ENCODE results near the gene KMT2B.
"Not testable (repeated sequence)": the region's sequence is repeated elsewhere in the genome, so short reads cannot be mapped to it uniquely, and the experiment has no call there.

KMT2B gene

GRCh38 chr19:35756377-35757230, 38.8 kb downstream of the KMT2B start, which contains the start of gene HSPB6:
TSS of gene HSPB6 (minus strand) at chr19:35757029. CDS start at chr19:35757008, 21 bp downstream.
- in situ Hi-C loops (cut with MboI; ENCODE audit: low sequenced_read_pairs): no loop called here

DNA sequence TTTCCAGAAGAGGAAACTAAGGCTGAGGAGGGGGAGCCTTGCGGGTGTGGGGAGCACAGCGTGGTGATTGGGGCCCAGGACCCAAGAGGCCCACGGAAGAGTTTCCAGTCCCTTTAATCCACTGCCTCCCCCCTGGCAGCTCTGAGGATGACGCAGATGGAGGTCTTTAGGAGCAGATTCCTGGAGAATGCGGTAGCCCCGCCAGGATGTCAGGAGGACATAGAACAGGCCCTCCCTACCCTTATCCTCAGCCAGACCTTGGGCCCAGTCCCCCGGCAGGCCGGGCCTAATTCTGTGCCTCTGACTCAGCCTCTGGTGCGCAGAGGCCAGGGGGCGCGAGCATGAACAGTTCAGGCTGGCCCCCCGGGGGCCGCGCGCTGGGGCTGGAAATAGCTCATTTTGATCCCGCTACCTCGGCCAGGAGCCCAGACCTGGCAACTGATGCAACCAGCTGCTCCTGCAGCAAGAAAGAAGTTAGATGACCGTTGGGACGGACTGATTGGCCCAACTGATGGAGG, 39.5 kb downstream of the KMT2B start:
- in situ Hi-C loops (cut with MboI; ENCODE audit: low sequenced_read_pairs): no loop called here

- in situ Hi-C loops (cut with MboI; ENCODE audit: low sequenced_read_pairs): no loop called here
Observed at GRCh38 chr19:35757749-35758608, 40.2 kb downstream of the KMT2B start, which contains the start of gene PROSER3. TSS of gene PROSER3 (plus strand) at chr19:35758176. CDS start at chr19:35758216, 40 bp downstream.

GRCh38 chr19:35759697-35760096, 41.9 kb downstream of the KMT2B start:
- in situ Hi-C loops (cut with MboI; ENCODE audit: low sequenced_read_pairs): no loop called here

GRCh38 chr19:35760711-35761349, 43.0 kb downstream of the KMT2B start:
- in situ Hi-C loops (cut with MboI; ENCODE audit: low sequenced_read_pairs): no loop called here

DNA sequence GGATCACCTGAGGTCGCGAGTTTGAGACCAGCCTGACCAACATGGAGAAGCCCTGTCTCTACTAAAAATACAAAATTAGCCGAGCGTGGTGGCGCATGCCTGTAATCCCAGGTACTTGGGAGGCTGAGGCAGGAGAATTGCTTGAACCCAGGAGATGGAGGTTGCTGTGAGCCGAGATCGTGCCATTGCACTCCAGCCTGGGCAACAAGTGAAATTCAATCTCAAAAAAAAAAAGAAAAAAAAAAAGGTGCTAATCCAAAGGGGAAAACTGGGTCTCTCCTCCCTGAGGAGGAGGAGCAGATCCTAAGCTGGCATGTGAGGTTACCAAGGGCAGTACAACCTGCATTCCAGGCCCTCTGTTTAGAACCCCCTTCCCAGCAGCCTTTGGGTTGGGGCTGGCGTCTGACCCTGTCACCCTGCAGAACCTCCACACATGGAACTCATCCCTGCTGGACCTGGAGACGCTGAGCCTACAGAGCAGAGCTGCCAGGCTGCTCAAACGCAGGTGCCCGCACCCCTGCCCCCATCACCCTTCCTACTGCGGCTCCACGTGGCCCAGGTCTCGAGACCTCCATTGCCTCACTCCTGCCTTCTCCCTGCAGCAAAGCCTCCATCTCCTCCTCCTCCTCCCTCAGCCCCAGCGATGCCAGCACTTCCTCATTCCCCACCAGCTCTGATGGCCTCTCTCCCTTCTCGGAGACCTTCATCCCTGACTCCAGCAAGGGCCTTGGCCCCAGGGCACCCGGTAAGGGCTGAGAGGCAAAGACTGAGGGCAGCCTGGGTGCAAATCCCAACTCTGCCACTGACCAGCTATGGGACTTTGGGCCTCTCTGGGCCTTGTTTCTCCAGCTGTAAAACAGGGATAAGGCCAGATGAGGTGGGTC, 46.9 kb downstream of the KMT2B start:
- in situ Hi-C loops (cut with MboI; ENCODE audit: low sequenced_read_pairs): no loop called here

DNA sequence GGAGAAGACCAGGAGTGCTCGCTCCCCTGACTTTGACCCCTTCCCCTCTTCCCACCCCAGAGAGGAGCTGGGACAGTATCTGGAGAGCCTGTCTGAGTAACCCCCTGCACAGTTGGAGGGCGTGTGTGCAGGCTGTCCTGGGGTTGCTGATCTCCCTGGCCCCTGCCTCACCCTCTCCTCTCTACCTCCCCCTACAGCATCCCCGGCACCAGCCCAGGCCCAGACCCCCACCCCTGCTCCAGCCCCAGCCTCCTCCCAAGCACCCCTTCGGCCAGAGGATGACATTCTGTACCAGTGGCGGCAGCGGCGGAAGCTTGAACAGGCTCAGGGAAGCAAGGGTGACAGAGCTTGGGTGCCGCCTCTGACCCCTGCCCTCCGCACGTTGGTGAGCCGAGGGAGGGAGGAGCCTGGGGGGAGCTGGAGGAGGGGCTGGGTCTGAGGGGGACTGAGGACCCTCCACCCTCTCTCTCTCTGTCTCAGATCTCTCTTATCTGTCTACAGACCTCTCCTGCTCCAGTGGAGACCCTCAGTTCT, 48.8 kb downstream of the KMT2B start:
- in situ Hi-C loops (cut with MboI; ENCODE audit: low sequenced_read_pairs): no loop called here

DNA sequence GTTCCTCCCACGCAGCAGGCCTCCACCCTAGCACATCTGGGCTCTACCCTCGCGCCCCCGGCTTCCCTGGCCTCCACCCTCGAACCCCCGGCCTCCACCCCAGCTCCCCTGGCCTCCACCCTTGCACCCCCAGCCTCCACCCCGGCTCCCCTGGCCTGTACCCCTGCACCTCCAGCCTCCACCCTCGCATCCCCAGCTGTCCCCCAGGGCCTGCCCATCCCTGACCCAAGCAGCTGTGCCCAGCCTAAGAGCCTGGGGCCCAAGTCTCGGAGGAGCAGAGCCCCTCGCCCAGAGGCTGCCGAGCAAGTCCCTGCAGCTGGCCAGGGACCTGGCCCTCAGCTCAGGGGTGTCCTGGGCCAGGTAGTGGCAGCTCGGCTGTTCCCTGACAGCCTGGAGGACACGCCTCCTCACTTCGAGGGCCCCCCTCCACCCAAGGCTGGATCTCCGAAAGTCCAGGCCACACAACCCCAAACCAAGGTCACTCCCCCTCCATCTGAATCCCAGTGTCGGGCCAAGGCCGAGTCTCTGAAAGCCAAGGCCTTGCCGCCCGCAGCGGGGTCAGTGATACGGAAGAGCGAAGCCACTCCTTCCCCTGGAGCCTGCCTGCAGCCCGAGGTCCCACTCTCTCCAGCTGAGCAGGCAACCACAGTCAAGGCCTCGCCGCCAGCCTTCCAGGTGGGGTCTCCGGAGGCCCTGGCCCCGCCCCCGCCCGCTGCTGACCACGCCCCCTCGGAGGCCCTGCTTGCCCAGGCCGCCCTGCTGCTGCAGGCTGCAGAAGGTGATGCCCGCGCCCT, 49.7 kb downstream of the KMT2B start:
- in situ Hi-C loops (cut with MboI; ENCODE audit: low sequenced_read_pairs): no loop called here

DNA sequence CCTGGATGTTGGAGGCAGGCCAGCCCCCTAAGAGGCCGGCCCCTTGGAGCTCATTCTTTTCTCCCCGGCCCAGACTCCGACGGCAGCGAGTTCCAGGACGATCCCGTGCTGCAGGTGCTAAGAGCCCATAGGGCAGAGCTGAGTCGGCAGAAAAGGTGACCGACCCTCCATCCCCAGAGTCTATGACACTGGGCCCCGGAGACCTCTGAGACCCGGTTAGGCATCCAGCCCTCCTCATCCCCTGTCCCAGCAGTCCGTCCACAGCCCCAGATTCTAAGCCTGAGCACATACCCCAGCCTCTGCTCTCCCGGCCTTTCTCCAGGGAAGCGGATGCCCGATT, 50.2 kb downstream of the KMT2B start:
- in situ Hi-C loops (cut with MboI; ENCODE audit: low sequenced_read_pairs): no loop called here

DNA sequence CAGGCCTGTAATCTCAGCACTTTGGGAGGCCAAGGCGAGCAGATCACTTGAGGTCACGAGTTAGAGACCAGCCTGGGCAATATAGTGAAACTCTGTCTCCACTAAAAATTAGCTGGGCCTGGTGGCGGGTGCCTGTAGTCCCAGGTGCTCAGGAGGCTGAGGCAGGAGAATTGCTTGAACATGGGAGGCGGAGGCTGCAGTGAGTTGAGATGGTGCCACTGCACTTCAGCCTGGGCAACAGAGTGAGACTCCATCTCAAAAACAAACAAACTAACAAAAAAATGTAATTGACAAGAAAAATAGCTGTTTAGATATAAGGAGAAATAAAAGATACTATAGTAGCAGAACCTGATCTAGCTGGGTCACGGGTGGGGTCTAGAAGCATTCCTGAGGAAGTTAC, 54.6 kb downstream of the KMT2B start:
- in situ Hi-C loops (cut with MboI; ENCODE audit: low sequenced_read_pairs): not testable (repeated sequence)

DNA sequence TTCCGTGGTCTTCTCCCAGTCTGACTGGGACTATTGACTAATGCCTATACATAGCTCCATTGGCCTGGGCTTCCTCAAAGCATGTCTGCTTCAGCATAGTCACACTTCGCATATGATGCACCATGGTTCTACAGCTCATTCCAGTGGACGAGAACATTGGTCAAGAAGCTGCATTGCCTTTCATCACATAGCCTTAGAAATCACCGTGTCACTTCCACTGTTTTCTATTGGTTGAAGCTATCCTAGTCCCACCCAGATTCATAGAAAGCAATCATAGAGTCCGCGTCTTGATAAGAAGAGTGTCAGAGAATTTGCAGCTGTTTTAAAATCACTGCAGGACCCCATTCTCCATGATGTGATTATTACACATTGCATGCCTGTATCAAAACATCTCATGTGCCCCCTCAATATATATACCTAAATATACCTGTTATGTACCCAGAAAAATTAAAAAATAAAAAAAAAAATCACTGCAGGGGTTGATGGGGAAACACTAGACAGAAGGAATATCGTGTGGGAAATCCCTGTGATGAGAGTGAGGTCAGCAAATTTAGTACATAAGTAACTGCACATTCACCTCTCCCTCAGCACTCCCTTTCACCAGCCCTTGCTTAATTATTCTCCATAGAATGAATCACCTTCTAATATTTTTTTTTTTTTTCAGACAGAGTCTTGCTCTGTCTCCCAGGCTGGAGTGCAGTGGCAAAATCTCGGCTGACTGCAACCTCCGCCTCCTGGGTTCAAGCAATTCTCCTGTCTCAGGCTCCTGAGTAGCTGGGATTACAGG, 55.4 kb downstream of the KMT2B start:
- in situ Hi-C loops (cut with MboI; ENCODE audit: low sequenced_read_pairs): no loop called here

GRCh38 chr19:35774274-35775045, 56.7 kb downstream of the KMT2B start:
- in situ Hi-C loops (cut with MboI; ENCODE audit: low sequenced_read_pairs): no loop called here

DNA sequence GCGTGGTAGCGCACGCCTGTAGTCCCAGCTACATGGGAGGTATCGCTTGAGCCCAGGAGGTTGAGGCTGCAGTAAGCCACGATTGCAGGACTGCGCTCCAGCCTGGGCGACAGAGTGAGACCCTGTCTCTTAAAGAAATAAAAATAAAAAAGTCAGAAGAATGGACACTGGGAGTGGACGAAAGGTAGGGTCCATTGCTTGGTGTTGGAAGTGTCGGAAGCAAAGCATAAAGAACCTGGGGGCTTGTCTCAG, 57.2 kb downstream of the KMT2B start:
- in situ Hi-C loops (cut with MboI; ENCODE audit: low sequenced_read_pairs): no loop called here

DNA sequence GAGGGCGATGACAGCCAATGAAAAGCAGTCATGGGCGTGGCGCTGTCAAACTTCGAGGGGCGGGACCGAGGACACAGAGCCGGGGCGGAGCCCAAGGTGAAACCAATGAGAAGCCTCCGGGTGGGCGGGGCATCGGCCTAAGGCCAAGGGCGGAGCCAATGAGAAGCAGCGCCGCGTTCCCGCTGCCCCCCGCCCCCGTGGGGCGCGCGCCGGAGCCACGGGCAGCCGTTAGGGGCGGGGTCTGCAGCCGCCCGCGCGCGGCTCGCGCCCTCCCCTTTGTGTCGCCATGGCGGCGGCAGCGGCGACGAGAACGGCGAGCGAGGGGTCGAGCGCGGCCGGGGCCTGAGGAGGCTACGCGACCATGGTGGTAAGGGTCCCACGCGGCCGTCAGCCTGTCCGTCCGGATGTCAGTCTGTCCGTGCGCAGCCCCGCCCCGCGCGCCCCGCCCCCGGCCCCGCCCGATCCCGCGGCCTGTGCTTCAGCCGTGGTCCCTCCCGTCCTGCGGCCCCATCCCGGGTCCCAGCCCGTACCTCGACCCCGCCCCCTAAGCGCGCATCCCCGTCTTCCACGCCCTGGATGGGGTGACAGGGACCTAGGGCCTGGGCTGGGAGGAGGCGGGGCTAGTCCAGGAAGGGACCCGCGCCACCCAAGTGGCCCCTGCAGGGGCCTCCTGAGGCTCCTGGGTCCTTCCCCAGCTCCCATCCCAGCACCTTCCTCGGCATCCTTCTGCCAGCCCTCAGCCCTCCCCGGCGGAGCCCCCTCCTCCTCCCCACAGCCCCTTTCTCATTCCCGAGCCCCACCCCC, 57.7 kb downstream of the KMT2B start, which contains the start of gene ARHGAP33:
Gene ARHGAP33, plus strand, starts transcription at position 267 of the 804 bp plus-strand sequence. Its CDS starts 95 bp downstream, at position 362.
- in situ Hi-C loops (cut with MboI; ENCODE audit: low sequenced_read_pairs): no loop called here

GRCh38 chr19:35776102-35776788, 58.4 kb downstream of the KMT2B start:
- in situ Hi-C loops (cut with MboI; ENCODE audit: low sequenced_read_pairs): no loop called here

DNA sequence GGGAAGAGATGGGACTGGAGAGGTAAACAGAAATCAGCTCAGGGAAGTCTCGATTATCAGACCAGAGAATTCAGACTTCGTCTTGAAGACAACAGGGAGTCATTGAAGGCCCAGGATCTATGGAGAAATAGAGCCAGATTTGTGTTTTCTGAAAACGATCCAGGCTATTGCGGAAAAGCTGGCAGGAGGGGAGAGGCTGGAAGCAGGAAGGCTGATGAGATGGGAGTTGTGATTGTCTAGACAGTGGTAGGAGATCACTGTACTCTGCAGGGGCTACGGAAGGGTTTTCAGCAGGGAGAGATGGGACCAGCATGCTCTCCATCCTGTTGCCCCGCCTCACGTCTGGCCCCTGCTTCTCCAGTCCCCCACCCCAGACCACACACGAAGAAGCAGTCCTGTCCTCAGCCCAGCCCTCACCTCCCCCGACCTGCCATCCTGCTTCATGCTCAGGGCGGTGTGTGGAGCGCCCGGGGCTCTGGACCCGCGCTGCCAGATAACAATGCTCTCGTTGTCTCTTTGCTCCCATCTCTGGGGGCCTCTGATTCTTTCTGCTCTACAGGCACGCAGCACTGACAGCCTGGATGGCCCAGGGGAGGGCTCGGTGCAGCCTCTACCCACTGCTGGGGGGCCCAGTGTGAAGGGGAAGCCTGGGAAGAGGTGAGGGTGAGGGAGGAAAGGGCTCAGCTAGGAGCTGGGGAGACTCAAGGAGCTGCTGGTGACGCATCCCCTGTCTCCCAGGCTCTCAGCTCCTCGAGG, 59.5 kb downstream of the KMT2B start:
- in situ Hi-C loops (cut with MboI; ENCODE audit: low sequenced_read_pairs): no loop called here
